Measurements from ENCODE around the gene POLR1C. TPM values are rescaled to one million over a fixed set of nuclear protein-coding genes. Genes with fewer than 3 reads are reported as not detected.

Gene POLR1C
- total and polyA plus RNA-seq, 2 experiments from 2014 or later: 24.9 to 38.1 TPM

DNA sequence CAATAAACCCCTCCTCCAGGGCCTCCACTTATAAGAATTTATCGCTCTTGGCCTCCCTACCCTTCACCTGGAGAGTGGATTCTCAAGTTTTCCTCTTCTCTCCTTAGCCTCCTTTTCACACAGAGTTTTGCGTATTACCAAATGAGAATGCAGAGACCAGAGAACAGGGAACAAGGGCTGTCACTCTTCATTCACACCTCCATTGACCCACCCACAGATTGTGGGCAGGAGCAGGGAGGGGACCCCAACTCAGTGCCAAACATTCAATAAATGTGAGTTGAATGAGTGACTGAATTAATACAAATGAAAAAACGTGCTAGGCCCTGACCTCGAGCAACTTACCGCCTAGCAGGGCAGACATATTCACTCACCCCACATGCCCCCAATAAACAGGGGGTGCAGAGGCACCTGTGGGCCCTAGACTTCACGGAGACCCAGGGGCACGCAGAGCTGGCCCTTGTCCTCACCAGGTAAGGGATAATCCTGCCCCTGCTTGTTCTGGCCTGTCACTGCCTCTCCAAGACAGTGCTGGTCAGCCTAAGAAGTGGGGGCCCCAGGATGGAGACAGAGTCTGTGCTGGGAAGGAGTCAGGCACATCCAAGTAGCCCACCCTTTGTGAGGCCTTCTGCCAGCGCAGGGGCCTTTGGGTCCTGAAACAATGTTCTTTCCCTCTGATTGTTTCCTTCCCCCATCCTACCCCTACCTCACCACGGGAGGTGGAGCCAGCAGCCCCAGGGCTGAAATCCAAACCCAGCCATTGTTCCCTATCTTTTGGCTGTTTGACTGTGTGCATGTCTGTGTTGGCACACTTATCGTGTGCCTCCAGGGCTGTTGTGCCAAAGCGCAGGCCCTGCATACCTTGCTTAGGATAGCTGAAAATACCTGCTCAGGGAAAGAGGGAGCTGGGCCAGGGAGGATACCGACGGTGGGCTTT, 47.9 kb upstream of the POLR1C start:
- H3K9ac ChIP-seq: no peak overlapping the region

DNA sequence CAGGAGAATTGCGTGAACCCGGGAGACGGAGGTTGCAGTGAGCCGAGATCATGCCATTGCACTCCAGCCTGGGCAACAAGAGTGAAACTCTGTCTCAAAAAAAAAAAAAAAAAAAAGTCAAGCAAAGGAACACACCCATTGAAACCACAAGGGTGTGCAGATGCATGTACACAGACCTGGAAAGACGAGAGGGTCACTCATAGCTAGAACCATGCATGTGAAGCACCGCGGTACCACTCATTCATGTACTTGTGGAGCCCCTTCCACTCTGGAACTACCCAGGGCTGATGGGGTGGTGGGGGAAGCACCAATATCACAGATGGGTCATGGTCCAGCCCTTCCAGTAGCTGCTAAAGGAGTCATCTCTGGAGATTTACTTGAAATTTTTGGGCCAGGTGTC, 46.9 kb upstream of the POLR1C start:
- TF ChIP-seq EZH2 (IDR thresholded peaks at IDR 0.05; ENCODE audit: insufficient read depth, poor library complexity, severe bottlenecking): no peak
- no peak for TF ChIP-seq EZH2phosphoT487 (IDR thresholded peaks at IDR 0.05; ENCODE audit: insufficient read depth, low read depth)
- 83% methylated on average over 7 of the region's 7 CpGs for WGBS, 2 experiments (ENCODE audit: low coverage in 1 of 2, low lambda C conversion rate in 2 of 2, missing lambda C conversion rate in 2 of 2)

More for the DNA sequence above, 47.9 kb upstream of the POLR1C start:
- no peak for TF ChIP-seq EZH2phosphoT487 (IDR thresholded peaks at IDR 0.05; ENCODE audit: insufficient read depth, low read depth)
- TF ChIP-seq EZH2 (IDR thresholded peaks at IDR 0.05; ENCODE audit: insufficient read depth, poor library complexity, severe bottlenecking): no peak
- H3K9me2 ChIP-seq (ENCODE audit: insufficient read depth): no peaks in the 10 kb centered on the region
- H3K4me1 ChIP-seq (ENCODE audit: insufficient read depth): no peaks in the 10 kb centered on the region
- no peak for DNase-seq
- WGBS, 2 experiments (ENCODE audit: low coverage in 1 of 2, low lambda C conversion rate in 2 of 2, missing lambda C conversion rate in 2 of 2): 47 to 50% methylated on average over 13 of the region's 13 CpGs
- H2AFZ ChIP-seq: no peak overlapping the region
- no peaks in the 10 kb centered on the region for H3K36me3 ChIP-seq (ENCODE audit: low read depth)
- H3K27ac ChIP-seq: no peak overlapping the region
- no peaks in the 10 kb centered on the region for H3K79me2 ChIP-seq (ENCODE audit: insufficient read depth)
- no peak overlapping the region for H3K4me2 ChIP-seq (ENCODE audit: unreplicated experiment)
- H3K27me3 ChIP-seq (replicated peaks; ENCODE audit: insufficient read depth): no peaks in the 10 kb centered on the region
- H3F3A ChIP-seq (ENCODE audit: insufficient read depth): no peaks in the 10 kb centered on the region
- H3K4me3 ChIP-seq: no peak overlapping the region
- in situ Hi-C loops (cut with MboI): no loop called here
- H3K9me3 ChIP-seq (ENCODE audit: low read depth): no peaks in the 10 kb centered on the region
- H4K20me1 ChIP-seq (ENCODE audit: insufficient read depth): no peaks in the 10 kb centered on the region

DNA sequence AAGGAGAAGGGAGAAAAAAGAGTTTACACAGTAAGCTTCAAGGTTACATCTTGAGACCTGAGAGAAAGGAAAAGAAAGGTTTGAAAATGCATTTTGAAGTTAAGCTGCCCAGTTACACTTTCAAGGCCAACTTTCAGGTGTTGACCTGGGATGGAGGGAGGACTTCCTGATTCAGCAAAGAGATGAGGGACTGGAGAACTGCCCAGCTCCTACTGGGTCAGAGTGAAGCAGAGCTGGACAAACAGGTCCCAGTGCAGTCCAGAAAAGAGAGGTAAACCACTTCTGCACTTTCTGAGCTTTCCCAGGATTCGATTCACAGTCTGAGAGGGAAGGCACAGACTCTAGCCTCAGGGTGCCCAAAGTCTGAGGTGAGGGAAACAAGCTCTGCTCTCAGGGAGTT, 45.5 kb upstream of the POLR1C start:
- Histone ChIP-seq H2AFZ (no peak overlapping the region), H3K27ac (no peak overlapping the region)

More for the DNA sequence above, 46.9 kb upstream of the POLR1C start:
- no peak for DNase-seq
- H3K27ac ChIP-seq: no peak overlapping the region
- no peak overlapping the region for H3K4me2 ChIP-seq (ENCODE audit: unreplicated experiment)
- H3K9ac ChIP-seq: no peak overlapping the region
- H3K36me3 ChIP-seq (ENCODE audit: low read depth): no peaks in the 10 kb centered on the region
- H3F3A ChIP-seq (ENCODE audit: insufficient read depth): no peaks in the 10 kb centered on the region
- H3K27me3 ChIP-seq (replicated peaks; ENCODE audit: insufficient read depth): no peaks in the 10 kb centered on the region
- no peaks in the 10 kb centered on the region for H3K9me3 ChIP-seq (ENCODE audit: low read depth)
- no peaks in the 10 kb centered on the region for H3K79me2 ChIP-seq (ENCODE audit: insufficient read depth)
- no peaks in the 10 kb centered on the region for H4K20me1 ChIP-seq (ENCODE audit: insufficient read depth)
- no peaks in the 10 kb centered on the region for H3K4me1 ChIP-seq (ENCODE audit: insufficient read depth)
- no peak overlapping the region for H2AFZ ChIP-seq
- in situ Hi-C loops (cut with MboI): no loop called here
- H3K9me2 ChIP-seq (ENCODE audit: insufficient read depth): no peaks in the 10 kb centered on the region
- no peak overlapping the region for H3K4me3 ChIP-seq

DNA sequence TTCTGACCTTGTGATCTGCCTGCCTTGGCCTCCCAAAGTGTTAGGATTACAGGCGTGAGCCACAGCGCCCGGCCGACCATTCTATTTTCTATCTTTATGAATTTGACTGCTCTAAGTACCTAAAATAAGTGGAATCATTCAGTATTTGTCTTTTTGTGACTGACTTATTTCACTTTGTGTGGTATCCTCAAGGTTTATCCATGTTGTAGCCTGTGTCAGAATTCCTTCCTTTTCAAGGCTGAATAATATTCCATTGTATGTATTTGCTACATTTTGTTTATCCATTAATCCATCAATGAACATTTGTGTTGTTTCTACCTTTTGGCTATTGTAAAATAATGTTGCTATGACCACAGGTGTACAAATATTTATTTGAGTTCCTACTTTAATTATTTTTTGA, 44.4 kb upstream of the POLR1C start:
- WGBS, 2 experiments (ENCODE audit: low coverage in 1 of 2, low lambda C conversion rate in 2 of 2, missing lambda C conversion rate in 2 of 2): 95 to 97% methylated on average over 4 of the region's 4 CpGs
- Histone ChIP-seq H3K27ac (no peak overlapping the region), H3K4me3 (no peak overlapping the region), H3K79me2 (ENCODE audit: insufficient read depth) (no peaks in the 10 kb centered on the region; the same call in none of the 2 replicates), H4K20me1 (ENCODE audit: insufficient read depth) (no peaks in the 10 kb centered on the region), H3K4me1 (ENCODE audit: insufficient read depth) (no peaks in the 10 kb centered on the region; the same call in 1 of the 2 replicates), H3F3A (ENCODE audit: insufficient read depth) (peaks cover 7% of the 10 kb centered on the region; the same call in 1 of the 2 replicates), H3K27me3 (replicated peaks; ENCODE audit: insufficient read depth) (no peaks in the 10 kb centered on the region), H3K4me2 (ENCODE audit: unreplicated experiment) (no peak overlapping the region), H3K9me3 (ENCODE audit: low read depth) (no peaks in the 10 kb centered on the region), H3K9ac (no peak overlapping the region), H3K9me2 (ENCODE audit: insufficient read depth) (no peaks in the 10 kb centered on the region), H2AFZ (no peak overlapping the region), H3K36me3 (ENCODE audit: low read depth) (no peaks in the 10 kb centered on the region)
- no peak for DNase-seq
- in situ Hi-C loops (cut with MboI): no loop called here
- TF ChIP-seq EZH2 (IDR thresholded peaks at IDR 0.05; ENCODE audit: insufficient read depth, poor library complexity, severe bottlenecking): no peak
- no peak for TF ChIP-seq EZH2phosphoT487 (IDR thresholded peaks at IDR 0.05; ENCODE audit: insufficient read depth, low read depth)

More for the DNA sequence above, 45.5 kb upstream of the POLR1C start:
- Histone ChIP-seq H3K36me3 (ENCODE audit: low read depth) (no peaks in the 10 kb centered on the region), H3K27me3 (replicated peaks; ENCODE audit: insufficient read depth) (no peaks in the 10 kb centered on the region), H3K4me1 (ENCODE audit: insufficient read depth) (no peaks in the 10 kb centered on the region), H3K79me2 (ENCODE audit: insufficient read depth) (no peaks in the 10 kb centered on the region), H3K4me3 (no peak overlapping the region), H3K9ac (no peak overlapping the region), H3K9me2 (ENCODE audit: insufficient read depth) (no peaks in the 10 kb centered on the region), H3K4me2 (ENCODE audit: unreplicated experiment) (no peak overlapping the region), H3K9me3 (ENCODE audit: low read depth) (no peaks in the 10 kb centered on the region), H4K20me1 (ENCODE audit: insufficient read depth) (no peaks in the 10 kb centered on the region), H3F3A (ENCODE audit: insufficient read depth) (peaks cover under 1% of the 10 kb centered on the region; the same call in 1 of the 2 replicates)
- 44 to 56% methylated on average over 1 of the region's 1 CpG for WGBS, 2 experiments (ENCODE audit: low coverage in 1 of 2, low lambda C conversion rate in 2 of 2, missing lambda C conversion rate in 2 of 2)
- TF ChIP-seq EZH2phosphoT487 (IDR thresholded peaks at IDR 0.05; ENCODE audit: insufficient read depth, low read depth) (no peak), EZH2 (IDR thresholded peaks at IDR 0.05; ENCODE audit: insufficient read depth, poor library complexity, severe bottlenecking) (no peak)
- in situ Hi-C loops (cut with MboI): no loop called here
- DNase-seq: no peak
